Body of pancreas (tissue), 4 donors: ENCODE results near the gene IQCE. TPM values are rescaled to one million over a fixed set of nuclear protein-coding genes. Genes with fewer than 3 reads are reported as not detected.

Source experiments
- ATAC-seq: fragments of 150-250 bp; one replicate; pipeline ENCODE4 v1.9.1; 2016
- DNase-seq, 4 donors: peaks; one replicate each; pipeline ENCODE4 v3.0.0-alpha.2; 2019
- H3K27ac ChIP-seq, 4 donors: fragments of 200-600 bp; sonication (generic); 1 replicate in 3 of 4; 2 replicates in 1 of 4; pipeline versions ENCODE4 v1.5.1 to v1.6.1; 2016 to 2019; ENCODE audit warnings: mild to moderate bottlenecking in 1 of 4, mixed read lengths in 1 of 4, moderate library complexity in 1 of 4
- H3K27me3 ChIP-seq, 2 donors: fragments of 200-600 bp; sonication (generic); one replicate each; pipeline ENCODE4 v1.6.0; 2016; ENCODE audit warnings: mild to moderate bottlenecking in 1 of 2
- H3K36me3 ChIP-seq, 2 donors: fragments of 200-600 bp; sonication (generic); replicated peaks in 1 of 2; 2 replicates each; pipeline ENCODE4 v1.5.1; 2016; ENCODE audit warnings: low read depth in 2 of 2; ENCODE audit not compliant: insufficient read depth in 1 of 2
- H3K4me1 ChIP-seq: fragments of 200-600 bp; sonication (generic); one replicate; pipeline ENCODE4 v1.6.0; 2016
- H3K4me3 ChIP-seq, 2 donors: fragments of 200-600 bp; sonication (generic); 1 replicate in 1 of 2; 2 replicates in 1 of 2; pipeline ENCODE4 v1.5.1; 2016 to 2019
- H3K9me3 ChIP-seq, 3 donors: fragments of 200-600 bp; sonication (generic); 1 replicate in 2 of 3; 2 replicates in 1 of 3; pipeline ENCODE4 v1.5.1; 2016
- CTCF ChIP-seq, 7 experiments: fragments of 450-650 bp in 4 of 7; fragments of 200-600 bp in 3 of 7; sonication (generic) in 3 of 7; IDR thresholded peaks; one replicate each; pipeline ENCODE4 v1.5.1; 2016 to 2019; ENCODE audit warnings: antibody characterized with exemption in 7 of 7
- POLR2A ChIP-seq, 3 donors: fragments of 450-650 bp; IDR thresholded peaks; one replicate each; pipeline ENCODE4 v1.6.1; 2016; ENCODE audit warnings: antibody characterized with exemption in 3 of 3, mild to moderate bottlenecking in 2 of 3
- WGBS, 2 donors: methylation state at CpG; one replicate each; pipeline ENCODE4 v1.1.5; 2017; 5-methylcytosine and 5-hydroxymethylcytosine counted together
- intact Hi-C: fragments of 100-400 bp; cut with DNase I; formaldehyde crosslinking; loops from one replicate; pipeline ENCODE4 v1.15.1; 2023
- total RNA-seq, 2 donors: library from RNA; depleted of rRNA; stranded (reverse); fragments of >200 nt; gene quantifications; one replicate each; pipeline ENCODE4 v1.1.0, GENCODE V29; 2016

Gene IQCE
- total RNA-seq, 2 donors from 2014 or later, result 7.8 to 73.2 TPM

GRCh38 chr7:2646680-2647571 is 88.1 kb downstream of the IQCE start:
- Histone ChIP-seq H3K9me3 (no peaks in the 10 kb centered on the region), H3K27me3 (no peaks in the 10 kb centered on the region), H3K36me3 (no peaks in the 10 kb centered on the region), H3K4me1 (peaks cover 12% of the 10 kb centered on the region), H3K4me3 (no peak overlapping the region), H3K27ac (no peak overlapping the region)
- ATAC-seq (no peak), DNase-seq (no peak)
- TF ChIP-seq CTCF (IDR thresholded peaks at IDR 0.05) (no peak), POLR2A (IDR thresholded peaks at IDR 0.05) (no peak)
- 87 to 89% methylated on average over 9 to 68 of the region's 73 CpGs for WGBS, 2 donors
- intact Hi-C loops, result no loop called here

- TF ChIP-seq POLR2A (IDR thresholded peaks at IDR 0.05), result no peak
- no peak for TF ChIP-seq CTCF (IDR thresholded peaks at IDR 0.05)
- peaks cover 7% of the 10 kb centered on the region for H3K4me1 ChIP-seq
- H3K9me3 ChIP-seq, result no peaks in the 10 kb centered on the region
- H3K27ac ChIP-seq, result no peak overlapping the region
- 84 to 89% methylated on average over 5 to 12 of the region's 15 CpGs for WGBS, 2 donors
- ATAC-seq (no peak), DNase-seq (no peak)
- intact Hi-C loops, result no loop called here
- H3K36me3 ChIP-seq, result no peaks in the 10 kb centered on the region
- H3K4me3 ChIP-seq, result no peak overlapping the region
- no peaks in the 10 kb centered on the region for H3K27me3 ChIP-seq
Observed at GRCh38 chr7:2647594-2648172, 88.9 kb downstream of the IQCE start.

GRCh38 chr7:2649139-2649838 is 90.5 kb downstream of the IQCE start:
- H3K27me3 ChIP-seq, result no peaks in the 10 kb centered on the region
- DNase-seq (no peak), ATAC-seq (no peak)
- H3K4me3 ChIP-seq, result no peak overlapping the region
- no peak for TF ChIP-seq CTCF (IDR thresholded peaks at IDR 0.05)
- TF ChIP-seq POLR2A (IDR thresholded peaks at IDR 0.05), result no peak
- no peak overlapping the region for H3K27ac ChIP-seq
- no peaks in the 10 kb centered on the region for H3K36me3 ChIP-seq
- intact Hi-C loops, result no loop called here
- H3K4me1 ChIP-seq, result peaks cover 7% of the 10 kb centered on the region
- 88 to 90% methylated on average over 10 to 17 of the region's 18 CpGs for WGBS, 2 donors
- no peaks in the 10 kb centered on the region for H3K9me3 ChIP-seq

- no peak for TF ChIP-seq CTCF (IDR thresholded peaks at IDR 0.05)
- intact Hi-C loops, result no loop called here
- H3K4me3 ChIP-seq, result no peak overlapping the region
- 87 to 93% methylated on average over 9 to 11 of the region's 11 CpGs for WGBS, 2 donors
- no peak overlapping the region for H3K27ac ChIP-seq
- no peaks in the 10 kb centered on the region for H3K9me3 ChIP-seq
- DNase-seq, result no peak
- no peaks in the 10 kb centered on the region for H3K27me3 ChIP-seq
- H3K36me3 ChIP-seq, result no peaks in the 10 kb centered on the region
- ATAC-seq, result no peak
- H3K4me1 ChIP-seq, result peaks cover under 1% of the 10 kb centered on the region
Observed at GRCh38 chr7:2649991-2650390, 91.2 kb downstream of the IQCE start.
